SU-DHL-6 (cell line): ENCODE data around the gene PDE4B.

ENCODE experiments used
- CTCF ChIP-seq: fragments of 200-600 bp; sonication (generic); IDR thresholded peaks from one replicate; pipeline ENCODE4 v1.5.1; 2017; ENCODE audit warnings: antibody characterized with exemption, mild to moderate bottlenecking, low read length, moderate library complexity; ENCODE audit not compliant: insufficient read depth, poor library complexity, severe bottlenecking
- EZH2phosphoT487 ChIP-seq: fragments of 200-600 bp; sonication (generic), shearing (Covaris generic); conservative IDR thresholded peaks from 2 replicates; pipeline ENCODE4 v1.6.1; 2018; ENCODE audit warnings: mild to moderate bottlenecking, antibody characterized with exemption, low read length, moderate library complexity, mixed read lengths

- TF ChIP-seq CTCF (no peak), EZH2phosphoT487 (no peak)
Observed at GRCh38 chr1:66350001-66350547, 557.4 kb downstream of the PDE4B start.
